NCI-H446 treated with DMSO at 0.1 percent for 48 hours (cell line): ENCODE data around the gene LAD1.

Source experiments
- DNase-seq: peaks from one replicate; lab custom pipeline; 2025; lab: John Stamatoyannopoulos, UW

LAD1 gene

GRCh38 chr1:201363467-201363866, 35.7 kb downstream of the LAD1 start:
- DNase-seq, result no peak

GRCh38 chr1:201362906-201363305, 36.2 kb downstream of the LAD1 start:
- no peak for DNase-seq

GRCh38 chr1:201361652-201362504, 37.2 kb downstream of the LAD1 start:
- DNase-seq, result no peak

DNA sequence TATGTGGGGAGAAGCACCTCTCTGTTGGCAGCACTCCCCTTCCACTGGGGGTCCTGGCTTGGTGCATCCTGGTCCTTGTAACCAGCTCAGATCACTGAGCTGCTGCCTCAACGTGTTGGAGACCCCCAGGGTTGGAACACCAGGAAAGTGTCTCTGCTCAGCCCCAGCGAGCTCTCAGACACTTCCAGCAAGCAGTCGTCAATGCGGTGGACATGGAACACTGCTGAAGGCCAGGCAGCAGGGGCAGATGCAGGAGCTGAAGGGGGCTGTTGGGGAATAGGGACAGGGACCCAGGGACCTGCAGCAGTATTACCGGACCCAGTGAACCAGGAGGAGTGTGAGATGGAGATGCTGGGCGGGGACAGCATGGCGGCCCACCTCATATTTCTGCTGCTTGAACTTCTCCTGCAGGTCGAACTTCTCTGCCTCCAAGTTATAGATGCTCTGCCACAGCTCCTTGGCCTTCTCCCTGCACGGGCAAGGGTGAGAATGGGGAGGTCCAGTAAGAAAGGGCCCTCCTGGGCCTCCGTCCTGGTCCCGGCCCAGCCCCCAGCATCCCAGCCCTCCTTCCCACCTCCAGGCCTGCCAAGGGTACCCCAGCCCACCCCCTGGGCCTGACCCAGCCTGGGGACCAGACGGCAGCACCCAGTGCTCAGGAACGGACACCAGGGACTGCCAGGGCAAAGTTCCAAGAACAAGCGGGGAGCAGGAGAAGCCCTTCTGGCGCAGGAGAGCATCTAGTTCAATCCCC, 38.0 kb downstream of the LAD1 start:
- DNase-seq, result no peak

DNA sequence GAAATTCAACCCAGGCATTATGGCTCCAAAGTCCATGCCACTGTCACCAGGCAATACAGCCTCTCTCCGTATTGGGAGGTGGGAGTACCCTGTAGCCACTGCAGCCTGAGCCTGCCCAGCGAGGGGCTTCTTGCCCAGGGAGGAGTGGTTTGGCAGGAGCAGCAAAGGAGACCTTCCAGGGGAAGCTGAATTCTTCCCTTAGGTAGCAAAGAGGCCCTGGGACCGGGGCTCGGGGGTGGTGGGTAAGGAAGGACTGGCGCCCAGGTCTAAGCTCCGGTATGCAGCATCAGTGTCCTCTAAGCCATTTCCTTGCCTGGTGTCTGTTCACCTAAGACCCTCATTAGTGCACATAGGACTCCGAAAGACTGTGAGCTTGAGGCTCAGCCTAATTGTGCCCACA, 38.6 kb downstream of the LAD1 start:
- DNase-seq, result no peak

GRCh38 chr1:201359873-201360210, 39.3 kb downstream of the LAD1 start:
- no peak for DNase-seq

- DNase-seq, result no peak
These were observed 39.9 kb downstream of the LAD1 start for GRCh38 chr1:201359031-201359872.

GRCh38 chr1:201358596-201358995, 40.5 kb downstream of the LAD1 start:
- no peak for DNase-seq

GRCh38 chr1:201357636-201358348, 41.3 kb downstream of the LAD1 start:
- DNase-seq, result no peak

GRCh38 chr1:201357211-201357610, 41.9 kb downstream of the LAD1 start:
- DNase-seq, result no peak

DNA sequence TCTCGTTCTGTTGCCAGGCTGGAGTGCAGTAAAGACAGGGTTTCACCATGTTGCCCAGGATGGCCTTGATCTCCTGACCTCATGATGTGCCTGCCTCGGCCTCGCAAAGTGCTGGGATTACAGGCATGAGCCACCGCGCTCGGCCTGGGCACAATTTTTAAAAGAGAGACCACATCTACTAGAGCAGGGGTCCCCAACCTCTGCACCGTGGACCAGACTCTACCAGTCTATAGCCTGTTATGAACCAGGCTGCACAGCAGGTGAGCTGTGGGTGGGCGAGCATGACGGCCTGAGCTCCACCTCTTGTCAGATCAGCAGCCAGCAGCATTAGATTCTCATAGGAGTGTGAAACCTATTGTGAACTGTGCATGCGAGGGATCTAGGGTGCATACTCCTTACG, 42.4 kb downstream of the LAD1 start:
- no peak for DNase-seq

- DNase-seq, result no peak
These were observed 42.9 kb downstream of the LAD1 start for GRCh38 chr1:201356236-201356635.

DNA sequence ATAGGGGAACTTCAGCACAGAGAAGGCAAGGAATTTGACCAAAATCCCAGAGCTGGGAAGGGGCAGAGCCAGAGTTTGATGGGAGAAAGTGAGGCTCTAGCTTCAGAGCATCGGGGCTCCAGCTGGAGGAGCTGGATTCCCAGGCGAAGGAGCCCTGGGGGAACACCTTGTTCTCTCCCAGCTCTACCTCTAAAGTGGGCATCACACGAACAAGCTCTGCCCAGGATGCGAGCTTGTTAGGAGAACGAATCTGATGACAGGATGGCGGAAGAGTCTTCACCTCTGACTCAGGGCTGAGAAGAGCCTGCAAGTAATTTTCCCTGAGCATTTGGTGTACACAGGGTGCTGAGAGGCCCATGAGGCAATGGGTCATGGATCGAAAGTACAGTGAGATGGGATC, 43.7 kb downstream of the LAD1 start:
- DNase-seq, result no peak

- DNase-seq, result no peak
These were observed 44.2 kb downstream of the LAD1 start for GRCh38 chr1:201354901-201355295.

GRCh38 chr1:201354151-201354900, 44.8 kb downstream of the LAD1 start:
- no peak for DNase-seq

DNA sequence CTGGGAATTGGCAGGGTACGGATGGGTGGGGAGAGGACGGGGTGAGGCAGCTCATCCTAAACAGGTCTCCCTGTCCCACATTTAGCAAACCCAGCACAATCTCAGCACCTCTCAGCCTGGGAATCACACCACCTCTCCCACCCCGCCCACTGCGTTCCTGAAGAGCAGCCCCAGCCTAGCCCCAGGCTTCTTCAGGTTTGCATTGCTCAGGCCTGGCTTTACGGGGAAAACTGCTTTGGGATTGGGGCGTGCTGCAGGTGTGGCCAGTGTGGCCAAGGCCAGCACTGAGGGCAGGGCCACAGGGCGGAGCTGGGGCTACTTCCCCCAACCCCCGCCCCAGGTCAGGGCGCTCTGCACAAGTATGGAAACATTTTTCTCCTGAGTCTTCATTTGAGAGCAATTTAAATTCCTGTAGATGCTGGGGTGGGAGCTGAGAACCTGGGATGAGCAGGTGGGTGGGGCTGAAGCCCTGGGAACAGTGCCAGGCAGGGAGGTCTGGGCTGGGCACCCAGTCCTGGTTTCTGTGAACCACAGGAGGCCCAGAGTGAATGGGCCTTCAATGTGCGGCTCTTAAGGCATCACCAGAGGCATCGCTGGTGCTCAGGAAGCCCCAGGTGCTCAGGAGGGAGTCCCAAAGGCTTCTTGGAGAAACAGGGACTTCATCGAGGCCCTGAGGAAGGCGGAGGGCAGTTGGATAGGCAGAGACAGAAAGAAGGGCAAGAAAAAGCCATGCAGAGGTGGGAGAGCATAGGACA, 45.8 kb downstream of the LAD1 start:
- no peak for DNase-seq

GRCh38 chr1:201351617-201352016, 47.5 kb downstream of the LAD1 start:
- DNase-seq, result no peak

- DNase-seq, result no peak
These were observed 48.2 kb downstream of the LAD1 start for GRCh38 chr1:201350884-201351283.

DNA sequence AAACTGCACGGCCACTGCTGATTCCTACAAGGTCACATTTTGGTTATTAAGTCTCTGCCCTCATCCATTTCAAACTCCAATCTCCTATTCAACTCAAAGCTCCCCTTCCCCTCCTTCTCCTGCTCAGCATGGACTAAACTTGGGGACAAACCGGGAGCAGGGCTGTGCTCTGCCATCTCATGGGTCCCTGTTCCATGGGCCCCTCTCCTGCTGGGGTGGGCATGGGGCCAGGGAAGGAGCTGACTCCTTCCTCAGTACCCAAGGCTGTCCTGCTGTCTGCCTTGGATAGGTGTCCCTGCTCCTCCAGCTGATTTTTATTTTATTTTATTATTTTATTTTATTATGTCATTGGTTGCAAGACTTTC, 48.8 kb downstream of the LAD1 start:
- no peak for DNase-seq

GRCh38 chr1:201349092-201349491, 50.0 kb downstream of the LAD1 start:
- DNase-seq, result no peak

DNA sequence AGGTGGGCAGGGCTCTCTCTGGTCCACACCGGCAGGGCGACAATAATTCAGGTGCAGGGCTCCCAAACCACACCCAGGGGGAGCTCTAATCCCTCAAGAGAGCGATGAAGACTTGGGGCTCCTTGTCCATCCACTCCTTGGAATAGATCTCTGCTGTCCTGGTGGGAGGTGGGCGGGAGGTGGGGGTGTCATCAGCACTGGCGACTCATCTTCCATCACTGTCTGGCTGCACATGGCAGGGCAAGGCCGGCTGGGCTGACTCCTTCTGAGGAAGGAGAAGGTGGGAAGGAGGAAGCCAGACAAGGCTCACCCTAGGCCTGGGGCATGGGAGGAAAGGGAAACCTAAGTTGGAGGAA, 50.9 kb downstream of the LAD1 start:
- no peak for DNase-seq
